GM18502 (cell line): ENCODE measurements around the gene PI4KA.
"Not testable (repeated sequence)": the region's sequence is repeated elsewhere in the genome, so short reads cannot be mapped to it uniquely, and the experiment has no call there.

Experiments used
- ATAC-seq: cut with Tn5 transposase; IDR thresholded peaks from one replicate; pipeline ENCODE4 v1.9.1; 2021; ENCODE audit warnings: mild to moderate bottlenecking; ENCODE audit not compliant: unreplicated experiment, poor library complexity

Gene PI4KA

DNA sequence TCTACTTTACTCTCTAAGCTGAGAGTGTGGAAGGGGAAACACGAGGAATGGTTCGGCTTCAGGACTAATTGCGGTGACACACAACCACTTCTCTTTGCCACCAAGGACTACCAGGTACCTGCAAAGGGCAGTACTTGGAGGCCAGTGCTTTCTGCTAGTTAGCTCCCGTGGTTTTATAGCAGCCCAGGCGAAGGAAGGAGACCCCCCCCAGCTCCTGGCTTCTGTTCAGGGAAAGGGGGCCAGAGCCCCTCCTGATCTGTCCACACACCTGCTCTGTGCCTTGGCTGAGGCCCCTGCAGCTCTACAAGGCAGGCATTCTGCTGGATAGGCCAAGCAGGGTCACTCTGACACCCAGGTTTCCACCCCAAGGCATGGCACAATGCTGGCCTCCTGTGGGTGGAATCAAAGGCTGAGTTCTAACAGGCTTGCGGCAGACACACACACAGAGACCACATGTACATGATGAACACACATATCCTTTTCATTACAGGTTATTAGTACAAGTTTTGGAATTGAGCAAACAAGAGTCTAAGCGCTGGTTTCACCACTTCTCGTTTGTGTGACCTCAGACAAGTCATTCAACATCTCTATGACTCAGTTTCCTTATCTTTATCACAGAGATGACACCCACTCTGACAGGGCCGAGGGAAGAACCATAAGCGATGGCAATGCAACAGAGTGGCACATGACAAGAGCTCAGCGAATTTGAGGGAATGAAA, 77.2 kb downstream of the PI4KA start:
- no peak for ATAC-seq

DNA sequence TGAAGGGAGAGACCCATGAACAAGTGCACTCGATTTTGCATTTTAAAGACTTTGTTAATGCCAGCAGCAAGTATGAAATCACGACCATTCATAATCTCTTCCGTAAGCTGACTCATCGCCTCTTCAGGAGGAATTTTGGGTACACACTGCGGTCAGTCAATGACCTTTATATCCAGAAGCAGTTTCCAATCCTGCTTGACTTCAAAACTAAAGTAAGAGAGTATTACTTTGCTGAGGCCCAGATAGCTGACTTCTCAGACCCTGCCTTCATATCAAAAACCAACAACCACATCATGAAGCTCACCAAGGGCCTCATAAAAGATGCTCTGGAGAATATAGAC, 78.8 kb downstream of the PI4KA start:
- no peak for ATAC-seq

DNA sequence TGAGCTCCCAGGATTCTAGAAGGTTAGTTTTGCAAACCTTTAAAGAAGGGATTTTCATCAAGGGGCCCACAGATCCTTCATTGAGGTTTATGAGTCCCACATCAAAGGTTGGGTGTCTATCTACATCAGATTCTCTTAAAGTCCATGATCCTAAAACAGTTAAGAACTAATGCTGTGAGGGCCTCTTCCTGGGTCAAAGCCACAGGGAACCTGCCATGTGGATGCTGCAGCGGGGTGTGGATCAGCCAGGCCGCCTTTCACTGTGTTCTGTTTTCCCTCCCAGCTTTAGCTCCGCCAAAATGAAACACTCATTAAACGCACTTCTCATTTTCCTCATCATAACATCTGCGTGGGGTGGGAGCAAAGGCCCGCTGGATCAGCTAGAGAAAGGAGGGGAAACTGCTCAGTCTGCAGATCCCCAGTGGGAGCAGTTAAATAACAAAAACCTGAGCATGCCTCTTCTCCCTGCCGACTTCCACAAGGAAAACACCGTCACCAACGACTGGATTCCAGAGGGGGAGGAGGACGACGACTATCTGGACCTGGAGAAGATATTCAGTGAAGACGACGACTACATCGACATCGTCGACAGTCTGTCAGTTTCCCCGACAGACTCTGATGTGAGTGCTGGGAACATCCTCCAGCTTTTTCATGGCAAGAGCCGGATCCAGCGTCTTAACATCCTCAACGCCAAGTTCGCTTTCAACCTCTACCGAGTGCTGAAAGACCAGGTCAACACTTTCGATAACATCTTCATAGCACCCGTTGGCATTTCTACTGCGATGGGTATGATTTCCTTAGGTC, 79.4 kb downstream of the PI4KA start:
- ATAC-seq = no peak

DNA sequence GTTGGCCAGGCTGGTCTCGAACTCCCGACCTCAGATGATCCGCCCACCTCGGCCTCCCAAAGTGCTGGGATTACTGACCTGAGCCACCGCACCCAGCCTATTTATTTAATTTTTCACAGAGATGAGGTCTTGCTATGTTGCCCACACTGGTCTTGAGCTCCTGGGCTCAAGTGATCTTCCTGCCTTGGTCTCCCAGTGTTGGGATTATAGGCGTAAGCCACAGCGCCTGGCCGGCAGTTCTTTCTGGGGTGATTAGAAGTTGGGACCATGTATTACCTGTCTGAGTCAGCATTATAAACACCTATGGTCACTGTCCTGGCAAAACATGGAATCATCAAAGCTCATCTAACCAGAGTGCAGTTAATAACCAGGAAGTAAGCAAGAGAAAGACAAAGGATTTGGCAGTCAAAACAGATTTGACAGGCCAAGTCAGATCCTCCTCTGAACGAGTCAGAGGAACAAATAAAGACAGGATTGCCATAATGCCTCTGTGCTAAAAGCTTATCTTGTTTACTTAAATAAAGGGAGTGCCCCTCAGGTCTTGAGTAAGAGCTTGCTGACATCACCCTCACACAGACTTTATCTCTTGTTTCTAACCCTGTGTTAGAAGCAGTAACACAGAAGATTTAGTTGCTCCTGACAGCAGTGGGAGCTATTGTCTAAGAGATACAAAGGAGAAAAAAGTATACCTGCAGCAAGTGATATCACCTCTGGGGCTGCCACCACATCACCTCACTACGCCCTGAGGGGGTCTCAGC, 81.0 kb downstream of the PI4KA start:
- no peak for ATAC-seq

DNA sequence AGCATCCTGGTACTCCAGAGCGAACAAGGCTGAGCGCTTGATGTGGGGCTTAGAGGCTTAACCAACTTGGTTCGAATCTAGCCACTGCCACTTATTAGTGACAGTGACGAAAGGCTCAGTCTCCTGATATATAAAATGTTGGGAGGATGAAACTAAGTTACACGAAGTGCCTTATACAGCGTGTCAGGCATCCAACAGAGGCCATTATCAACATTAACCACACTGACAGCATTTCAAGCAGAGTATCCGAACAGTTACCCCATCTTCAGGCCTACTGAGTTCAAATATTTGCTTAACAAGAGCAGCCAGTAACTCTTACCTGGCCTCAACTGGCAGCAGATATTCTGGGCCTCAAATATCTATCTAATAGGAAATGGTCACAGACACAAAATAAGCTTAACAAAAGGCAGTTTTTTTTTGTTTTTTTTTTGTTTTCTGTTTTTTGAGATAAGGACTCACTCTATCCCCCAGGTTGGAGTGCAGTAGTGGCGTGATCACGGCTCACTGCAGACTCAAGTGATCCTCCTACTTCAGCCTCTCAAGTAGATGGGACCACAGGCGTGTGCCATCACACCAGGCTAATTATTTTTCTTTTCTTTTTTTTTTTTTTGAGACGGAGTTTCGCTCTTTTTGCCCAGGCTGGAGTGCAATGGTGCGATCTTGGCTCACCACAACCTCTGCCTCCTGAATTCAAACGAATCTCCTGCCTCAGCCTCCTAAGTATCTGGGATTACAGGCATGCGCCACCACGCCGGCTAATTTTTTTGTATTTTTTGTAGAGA, 81.8 kb downstream of the PI4KA start:
- ATAC-seq = no peak

DNA sequence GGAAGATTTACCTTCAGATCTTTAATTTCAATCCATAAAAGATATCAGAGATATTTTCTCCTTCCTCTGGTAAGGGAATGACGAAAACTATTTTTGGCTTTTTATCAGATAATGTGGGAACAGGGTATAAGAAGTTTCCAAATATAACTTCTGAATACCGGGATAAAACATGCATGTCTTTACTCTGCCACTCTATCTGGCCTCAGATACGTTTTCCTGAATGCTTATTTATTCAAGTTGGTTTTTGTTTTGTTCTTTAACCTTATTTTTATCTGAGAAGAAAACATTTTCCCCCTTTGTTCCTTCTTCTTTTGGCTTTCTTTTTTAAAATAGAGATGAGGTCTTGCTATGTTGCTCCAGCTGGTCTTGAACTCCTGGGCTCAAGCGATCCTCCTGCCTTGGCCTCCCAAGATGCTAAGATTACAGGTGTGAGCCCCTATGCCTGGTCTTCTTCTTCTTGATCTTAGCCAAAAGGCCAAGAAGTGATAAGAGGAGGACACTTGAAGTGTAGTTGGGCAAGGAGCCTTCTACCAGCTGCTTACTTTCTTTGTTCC, 83.2 kb downstream of the PI4KA start:
- no peak for ATAC-seq

DNA sequence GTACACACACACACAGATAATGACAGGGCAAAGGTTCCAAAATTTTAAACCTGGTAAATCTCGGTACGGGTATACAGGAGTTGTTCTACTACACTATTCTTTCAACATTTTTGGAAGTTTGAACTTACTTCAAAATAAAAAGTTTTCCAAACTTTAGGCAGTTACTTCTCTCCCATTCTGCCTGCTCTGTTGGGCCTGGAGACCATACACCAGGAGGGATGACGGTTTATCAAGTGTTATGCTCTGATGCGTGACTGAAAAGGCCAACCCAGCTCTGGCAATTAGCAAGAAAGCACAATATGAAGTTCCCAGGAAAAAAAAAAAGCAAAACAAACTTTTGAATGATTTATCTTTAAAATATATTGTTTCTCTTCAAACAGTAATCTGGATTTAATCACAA, 83.7 kb downstream of the PI4KA start:
- no peak for ATAC-seq

DNA sequence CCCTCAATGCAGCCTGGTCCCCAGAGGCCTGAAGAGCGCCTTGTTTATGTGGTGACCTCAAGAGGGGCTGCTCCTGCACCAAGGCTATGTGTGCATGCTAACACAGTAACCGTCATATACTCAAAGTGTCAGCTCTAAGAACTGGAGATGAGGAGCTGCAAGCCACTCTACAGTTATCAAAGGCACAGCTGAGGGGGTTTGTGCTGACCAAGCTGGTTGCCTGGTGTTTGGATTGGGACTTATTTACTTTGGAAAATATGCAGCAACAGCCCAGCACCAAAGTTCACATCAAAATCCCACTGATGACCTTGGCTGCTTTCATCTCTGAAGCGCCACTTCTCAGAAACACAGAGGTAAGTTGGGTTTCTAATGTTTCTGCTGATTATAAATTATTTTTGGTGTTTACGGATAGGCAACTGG, 84.8 kb downstream of the PI4KA start, which contains the start of gene SERPIND1:
Gene SERPIND1 (plus strand): TSS at position 321 of the 420 bp plus-strand sequence. CDS start 5,200 bp downstream, outside the sequence.
- no peak for ATAC-seq

DNA sequence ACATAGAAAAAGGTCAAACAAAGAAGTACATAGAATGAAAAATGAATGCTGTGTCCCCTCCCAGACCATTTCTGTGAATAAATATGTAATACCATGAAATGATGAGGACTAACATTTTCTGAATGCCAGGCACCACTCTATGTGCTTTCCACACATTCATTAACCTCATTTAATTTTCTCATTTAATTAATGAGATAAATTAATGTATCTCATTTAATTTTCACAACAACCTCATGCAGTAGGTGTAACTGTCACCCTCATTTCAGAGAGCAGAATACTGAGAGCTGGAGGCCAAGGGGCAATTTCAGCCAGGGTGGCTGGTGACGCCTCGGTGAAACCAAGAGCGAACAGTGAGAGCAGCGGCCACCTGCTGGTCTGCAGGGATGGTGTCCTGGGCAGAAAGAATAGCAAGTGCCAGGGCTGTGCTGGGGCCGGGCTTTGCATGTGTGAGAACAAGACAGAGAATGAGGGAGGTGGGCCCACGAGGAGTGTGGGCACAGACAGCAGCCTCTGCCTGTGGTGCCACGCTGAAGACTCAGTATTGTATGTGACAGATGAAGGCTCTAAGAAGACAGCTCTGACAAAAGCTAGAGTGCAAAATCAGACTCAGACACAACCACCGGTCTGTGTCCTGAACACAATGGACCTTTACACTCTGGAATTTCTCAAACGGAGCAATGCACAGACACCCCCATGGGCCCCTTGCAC, 86.5 kb downstream of the PI4KA start:
- no peak for ATAC-seq

DNA sequence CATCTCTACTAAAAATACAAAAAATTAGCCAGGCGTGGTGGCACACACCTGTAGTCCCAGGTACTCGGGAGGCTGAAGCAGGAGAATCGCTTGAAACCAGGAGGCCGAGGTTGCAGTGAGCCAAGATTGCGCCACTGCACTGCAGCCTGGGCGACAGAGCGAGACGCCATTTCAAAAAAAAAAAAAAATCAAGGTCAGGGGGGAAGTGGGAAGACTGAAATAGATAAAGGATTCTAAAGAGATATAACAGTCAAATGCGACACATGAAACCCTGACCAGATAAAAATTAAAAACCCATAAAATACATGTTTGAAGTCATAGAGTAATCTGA, 89.2 kb downstream of the PI4KA start:
- not testable (repeated sequence) for ATAC-seq

DNA sequence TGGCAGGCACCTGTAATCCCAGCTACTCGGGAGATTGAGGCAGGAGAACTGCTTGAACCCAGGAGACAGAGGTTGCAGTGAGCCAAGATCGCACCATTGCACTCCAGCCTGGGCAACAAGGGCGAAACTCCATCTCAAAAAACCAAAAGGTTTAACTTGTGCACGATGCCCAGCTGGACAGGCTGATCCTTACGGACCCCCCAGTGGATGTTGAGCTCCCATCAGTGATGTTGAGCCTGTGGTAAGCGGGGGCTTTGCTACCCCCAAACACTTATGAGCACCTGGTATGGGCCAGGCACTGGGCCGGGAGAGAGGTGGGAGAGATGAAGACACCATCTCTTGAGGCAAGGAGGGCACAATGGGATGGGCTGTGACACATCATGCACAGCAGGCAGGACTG, 92.1 kb downstream of the PI4KA start:
- ATAC-seq = no peak

DNA sequence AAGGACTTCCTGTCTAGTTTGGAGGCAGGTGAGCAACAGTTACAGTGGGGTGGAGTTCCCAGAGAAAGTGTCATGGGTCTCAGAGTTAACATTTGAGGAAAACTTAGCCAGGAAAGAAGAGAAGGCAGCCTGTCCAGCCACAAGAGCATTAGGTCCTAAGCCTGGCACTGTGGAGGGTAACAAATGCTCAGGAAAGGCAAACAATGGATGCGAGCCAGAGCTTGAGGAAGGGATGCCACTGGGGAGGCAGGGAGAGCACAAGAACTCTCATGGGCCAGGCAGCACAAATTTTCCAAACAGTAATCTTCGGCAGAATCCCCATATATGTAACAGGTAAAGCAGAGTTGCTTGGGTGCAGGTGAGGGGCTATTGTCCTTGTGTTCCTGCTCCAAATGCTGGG, 92.7 kb downstream of the PI4KA start:
- ATAC-seq = no peak

DNA sequence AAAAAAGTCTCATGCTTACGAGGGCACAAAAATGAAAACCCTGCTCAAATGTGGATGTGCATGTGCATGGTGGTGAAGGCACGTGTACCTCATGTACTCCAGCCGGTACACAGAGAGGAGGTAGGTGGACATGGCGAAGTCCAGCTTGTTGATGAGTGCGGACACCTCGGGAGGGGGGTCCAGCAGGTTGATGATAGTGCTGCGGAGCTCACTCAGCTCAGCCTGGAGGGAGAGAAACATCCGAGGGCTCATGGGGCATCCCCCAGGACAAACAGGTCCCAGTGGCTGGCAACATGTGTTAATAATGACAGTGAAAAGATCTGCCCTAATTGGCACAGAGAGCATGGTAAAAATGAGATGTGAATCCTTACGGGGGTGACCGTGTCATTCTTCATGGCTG, 93.9 kb downstream of the PI4KA start:
- ATAC-seq = no peak

DNA sequence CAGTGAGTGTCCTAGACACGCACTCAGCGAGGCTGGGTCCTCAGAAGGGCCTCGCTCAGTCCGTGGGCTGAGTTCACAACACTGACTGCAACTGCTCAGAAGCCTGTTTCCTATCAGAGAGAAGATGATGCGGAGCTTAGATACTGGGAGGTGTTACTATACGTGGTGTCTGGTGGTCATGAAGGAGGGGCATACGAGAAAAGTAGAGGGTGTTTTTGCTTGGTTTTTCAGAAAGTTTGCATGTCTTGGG, 94.2 kb downstream of the PI4KA start:
- no peak for ATAC-seq

DNA sequence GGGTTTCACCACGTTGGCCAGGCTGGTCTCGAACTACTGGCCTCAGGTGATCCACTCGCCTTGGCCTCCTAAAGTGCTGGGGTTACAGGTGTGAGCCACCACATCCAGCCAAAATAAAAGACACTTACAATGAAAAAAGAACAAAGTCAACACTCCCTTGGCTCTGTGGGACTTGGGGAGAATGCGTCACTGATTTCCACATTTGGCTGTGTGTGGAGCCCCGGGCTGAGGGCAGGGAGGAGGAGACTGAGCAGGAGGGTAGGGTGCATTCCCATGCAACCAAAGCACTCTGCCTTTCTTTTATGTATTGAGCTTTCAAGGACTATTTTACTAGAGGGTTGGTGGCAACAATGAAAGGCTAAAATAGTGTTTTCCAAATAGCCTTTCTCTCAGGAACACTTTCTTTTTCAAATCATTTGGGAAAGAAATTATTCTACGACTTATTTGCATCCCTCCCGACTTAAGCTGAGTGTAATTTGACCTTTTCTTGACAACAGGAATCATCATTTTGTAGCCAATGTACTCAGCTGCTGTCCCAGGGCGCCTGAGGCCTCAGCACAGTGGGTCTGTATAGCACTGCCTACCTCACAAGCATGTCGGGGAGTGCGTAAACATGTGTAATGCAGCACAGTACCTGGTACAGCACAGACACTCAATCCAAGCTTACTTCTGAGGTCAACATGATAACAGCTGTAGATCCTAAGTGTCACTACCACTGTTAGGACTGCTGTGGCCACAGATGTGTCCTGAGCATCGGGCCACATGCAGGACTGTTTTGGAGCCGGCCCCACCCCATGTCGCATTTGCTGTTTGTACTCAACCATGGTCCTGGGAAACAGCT, 94.8 kb downstream of the PI4KA start:
- ATAC-seq = no peak

DNA sequence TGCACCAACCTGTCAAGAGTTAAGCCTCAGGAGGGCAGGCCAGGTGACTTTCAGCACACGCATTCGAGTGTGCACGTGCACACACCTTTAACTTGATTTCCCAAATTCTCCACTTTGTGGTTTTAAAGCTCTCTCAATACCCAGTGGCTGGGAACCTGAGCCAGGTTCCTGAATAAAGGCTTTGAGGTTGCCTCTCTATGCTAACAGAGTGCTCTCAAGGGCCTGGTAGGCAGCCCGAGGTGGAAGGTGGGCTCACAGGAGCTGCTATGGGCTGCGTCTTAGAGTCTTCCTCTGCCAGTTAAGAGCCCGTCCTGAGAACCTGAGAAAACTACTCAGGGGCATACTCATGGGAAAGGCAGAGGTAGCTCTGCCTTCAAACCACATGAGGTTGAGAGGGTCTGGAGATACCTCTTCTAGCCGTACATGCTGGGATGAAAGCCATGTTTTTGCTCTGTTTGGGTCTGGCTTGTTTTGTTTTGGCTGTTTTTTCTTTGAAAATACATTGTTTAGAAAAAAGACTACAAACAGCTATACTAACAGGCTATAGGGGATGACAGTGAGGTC, 96.3 kb downstream of the PI4KA start:
- ATAC-seq = no peak

DNA sequence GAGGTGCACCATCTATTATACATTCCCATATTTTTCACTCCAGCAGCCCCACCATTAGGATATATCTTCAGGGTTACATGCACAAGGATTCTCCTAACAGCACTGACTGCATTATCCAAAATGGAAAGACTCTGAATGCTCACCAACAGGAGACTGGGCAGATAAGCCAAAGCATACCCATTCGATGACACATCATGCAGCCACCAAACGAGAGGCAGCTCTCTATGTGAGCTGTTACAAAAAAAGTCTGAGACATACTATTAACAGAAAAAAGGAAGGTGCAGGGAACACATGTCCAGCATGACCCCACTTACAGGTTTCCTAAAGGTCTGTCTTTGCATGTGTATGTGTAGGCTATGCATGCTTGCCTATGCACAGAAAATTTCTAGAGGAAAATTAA, 97.1 kb downstream of the PI4KA start:
- ATAC-seq = no peak

DNA sequence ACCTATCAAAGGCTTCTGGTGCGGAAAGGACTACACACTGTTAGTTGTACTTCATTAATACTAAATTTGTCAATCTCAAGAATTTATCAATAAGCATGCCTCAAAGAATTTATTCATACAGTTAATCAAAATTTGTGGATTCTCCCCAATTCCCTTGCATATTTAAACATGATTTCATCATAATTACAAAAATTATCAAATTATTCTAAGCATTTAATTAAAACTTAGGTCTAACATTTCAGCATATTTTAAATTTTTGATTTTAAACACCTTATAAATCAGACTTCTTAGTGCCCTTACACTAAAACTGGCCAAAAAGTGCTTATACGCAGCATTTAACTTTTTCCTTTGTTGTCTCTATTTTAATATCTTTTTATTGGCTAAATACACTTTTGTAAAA, 98.5 kb downstream of the PI4KA start:
- ATAC-seq = no peak

DNA sequence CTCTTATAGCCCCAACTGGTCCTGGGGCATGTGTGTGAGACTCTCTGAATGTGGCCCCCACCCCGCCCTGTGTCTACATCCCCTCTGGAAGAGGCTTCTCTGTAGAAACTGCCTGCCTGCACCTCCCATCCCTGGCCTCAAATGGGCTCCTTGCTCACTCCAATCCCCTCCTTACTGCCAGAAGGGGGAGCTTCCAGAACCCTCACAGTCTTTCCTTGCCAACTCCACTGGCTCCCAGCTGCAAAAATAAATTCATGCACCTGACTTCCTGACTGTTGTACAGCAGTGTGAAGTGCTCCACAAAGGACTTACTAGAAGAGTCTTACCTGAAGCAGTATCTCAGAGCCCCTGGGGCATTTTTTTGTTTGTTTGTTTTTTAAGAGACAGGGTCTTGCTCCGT, 99.9 kb downstream of the PI4KA start:
- no peak for ATAC-seq
